Type B pancreatic cell (in vitro differentiated cells): ENCODE data around the gene OLFML2A. TPM values are rescaled to one million over a fixed set of nuclear protein-coding genes. Genes with fewer than 3 reads are reported as not detected.

Experiments
- DNase-seq: peaks from one replicate; pipeline ENCODE4 v3.0.0; 2021; ENCODE audit warnings: mixed read lengths; ENCODE audit not compliant: unreplicated experiment; ENCODE audit errors: extremely low spot score
- H3K27ac Mint-ChIP-seq: 2 replicates; pipeline ENCODE4 v1.8.0; 2021; ENCODE audit warnings: mild to moderate bottlenecking, mixed read lengths
- H3K27me3 Mint-ChIP-seq: 2 replicates; pipeline ENCODE4 v1.8.0; 2021; ENCODE audit warnings: mixed read lengths
- H3K36me3 Mint-ChIP-seq: 2 replicates; pipeline ENCODE4 v1.8.0; 2021; ENCODE audit warnings: mixed read lengths
- H3K4me1 Mint-ChIP-seq: one replicate; pipeline ENCODE4 v1.8.0; 2021; ENCODE audit warnings: mixed read lengths; ENCODE audit not compliant: unreplicated experiment
- H3K4me3 Mint-ChIP-seq: 2 replicates; pipeline ENCODE4 v1.8.0; 2021; ENCODE audit warnings: mild to moderate bottlenecking, mixed read lengths
- H3K9me3 Mint-ChIP-seq: 2 replicates; pipeline ENCODE4 v1.8.0; 2021; ENCODE audit warnings: mixed read lengths
- CTCF ChIP-seq: fragments of 200-600 bp; sonication (generic); conservative IDR thresholded peaks from 2 replicates; pipeline ENCODE4 v1.5.0; 2021; ENCODE audit warnings: antibody characterized with exemption, mild to moderate bottlenecking
- total RNA-seq: library from RNA; stranded (reverse); gene quantifications from 2 replicates; pipeline ENCODE4 v1.2.1, GENCODE V29; 2021; ENCODE audit warnings: low replicate concordance

The OLFML2A gene
- total RNA-seq, 1 donor from 2014 or later, result 6.3 TPM

GRCh38 chr9:124789531-124789930, 12.6 kb downstream of the OLFML2A start:
- no peak overlapping the region for H3K4me3 Mint-ChIP-seq
- H3K27me3 Mint-ChIP-seq, result peaks cover 5% of the 10 kb centered on the region
- no peak for TF ChIP-seq CTCF
- no peaks in the 10 kb centered on the region for H3K36me3 Mint-ChIP-seq
- no peak for DNase-seq
- peaks cover 5% of the 10 kb centered on the region for H3K4me1 Mint-ChIP-seq
- no peak overlapping the region for H3K27ac Mint-ChIP-seq
- H3K9me3 Mint-ChIP-seq, result no peaks in the 10 kb centered on the region

GRCh38 chr9:124790301-124790700, 13.4 kb downstream of the OLFML2A start:
- Mint-ChIP-seq H3K4me3 (no peak overlapping the region), H3K27ac (no peak overlapping the region), H3K27me3 (peaks cover 5% of the 10 kb centered on the region), H3K9me3 (no peaks in the 10 kb centered on the region), H3K36me3 (no peaks in the 10 kb centered on the region), H3K4me1 (peaks cover 5% of the 10 kb centered on the region)
- no peak for DNase-seq
- TF ChIP-seq CTCF, result no peak

GRCh38 chr9:124790801-124791505, 14.0 kb downstream of the OLFML2A start:
- peaks cover 5% of the 10 kb centered on the region for H3K4me1 Mint-ChIP-seq
- H3K4me3 Mint-ChIP-seq, result no peak overlapping the region

DNA sequence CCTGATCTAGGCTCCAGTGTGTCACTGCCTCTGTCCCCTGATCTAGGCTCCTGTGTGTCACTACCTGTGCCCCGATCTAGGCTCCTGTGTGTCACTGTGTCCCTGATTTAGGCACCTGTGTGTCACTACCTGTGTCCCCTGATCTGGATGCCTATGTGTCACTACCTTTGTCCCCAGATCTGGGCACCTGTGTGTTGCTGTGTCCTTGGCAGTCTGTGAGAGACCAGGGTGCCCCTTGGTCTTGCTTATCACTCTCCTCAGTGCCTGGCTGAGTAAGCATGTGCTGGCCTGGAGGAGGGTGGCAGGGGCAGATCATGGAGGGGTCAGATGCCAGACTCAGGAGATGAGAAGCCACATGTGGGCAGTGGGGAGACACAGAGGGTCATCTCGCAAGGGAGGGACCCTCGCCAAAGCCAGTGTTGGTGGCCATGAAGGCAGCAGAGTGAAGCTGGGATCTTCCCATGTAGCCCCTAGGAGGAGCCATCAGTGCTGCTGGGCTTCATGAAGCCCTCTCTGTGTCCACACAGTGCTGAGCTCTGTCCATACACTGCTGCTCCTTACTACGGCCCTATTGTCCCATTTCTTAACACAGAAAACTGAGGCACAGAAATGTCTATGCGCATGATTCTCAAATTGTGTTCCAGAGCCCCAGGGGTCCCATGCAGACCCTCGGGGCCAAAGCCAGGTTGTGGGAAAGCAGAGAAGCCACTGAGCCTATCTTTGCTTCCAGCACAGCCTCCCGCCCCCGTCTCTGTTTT, 15.5 kb downstream of the OLFML2A start:
- Mint-ChIP-seq H3K9me3 (no peaks in the 10 kb centered on the region), H3K36me3 (no peaks in the 10 kb centered on the region), H3K4me3 (no peak overlapping the region), H3K4me1 (peaks cover 6% of the 10 kb centered on the region), H3K27me3 (peaks cover 5% of the 10 kb centered on the region), H3K27ac (no peak overlapping the region)
- no peak for TF ChIP-seq CTCF
- DNase-seq, result no peak

More at GRCh38 chr9:124790801-124791505, 14.0 kb downstream of the OLFML2A start:
- H3K36me3 Mint-ChIP-seq, result no peaks in the 10 kb centered on the region
- H3K27ac Mint-ChIP-seq, result no peak overlapping the region
- no peak for TF ChIP-seq CTCF
- no peaks in the 10 kb centered on the region for H3K9me3 Mint-ChIP-seq
- H3K27me3 Mint-ChIP-seq, result peaks cover 5% of the 10 kb centered on the region
- no peak for DNase-seq

- H3K36me3 Mint-ChIP-seq, result no peaks in the 10 kb centered on the region
- H3K27ac Mint-ChIP-seq, result no peak overlapping the region
- no peak for TF ChIP-seq CTCF
- DNase-seq, result no peak
- H3K4me1 Mint-ChIP-seq, result peaks cover 9% of the 10 kb centered on the region
- H3K9me3 Mint-ChIP-seq, result no peaks in the 10 kb centered on the region
- H3K4me3 Mint-ChIP-seq, result no peak overlapping the region
- peaks cover 5% of the 10 kb centered on the region for H3K27me3 Mint-ChIP-seq
Observed at GRCh38 chr9:124793015-124793541, 16.1 kb downstream of the OLFML2A start.
